HepG2 (cell line): ENCODE data around the gene SATB2.

Experiments used
- CTCF ChIP-seq: sonication (generic); formaldehyde crosslinking; IDR thresholded peaks from 2 replicates; pipeline ENCODE4 v1.5.0; 2020; ENCODE audit warnings: mild to moderate bottlenecking, missing genetic modification reagents, moderate library complexity
- TF ChIP-seq, protein P1 (sequence below): sonication (generic); formaldehyde crosslinking; IDR thresholded peaks from 2 replicates; pipeline ENCODE4 v1.8.1; 2023; ENCODE audit warnings: mild to moderate bottlenecking, missing genetic modification reagents, borderline replicate concordance

- TF ChIP-seq, protein P1, sequence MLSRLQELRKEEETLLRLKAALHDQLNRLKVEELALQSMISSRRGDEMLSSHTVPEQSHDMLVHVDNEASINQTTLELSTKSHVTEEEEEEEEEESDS: no peak
- TF ChIP-seq CTCF (CRISPR knock-in tag): no peak
Observed at GRCh38 chr2:199452260-199452990, 5.3 kb downstream of the SATB2 start.
